HG02970 (cell line): ENCODE measurements around the gene SLC5A2.
"Not testable (repeated sequence)": the region's sequence is repeated elsewhere in the genome, so short reads cannot be mapped to it uniquely, and the experiment has no call there.

Source experiments
- ATAC-seq: cut with Tn5 transposase; IDR thresholded peaks from one replicate; pipeline ENCODE4 v1.9.1; 2021; ENCODE audit warnings: mild to moderate bottlenecking, moderate library complexity, moderate number of reproducible peaks; ENCODE audit not compliant: unreplicated experiment, low FRiP score

SLC5A2 gene

DNA sequence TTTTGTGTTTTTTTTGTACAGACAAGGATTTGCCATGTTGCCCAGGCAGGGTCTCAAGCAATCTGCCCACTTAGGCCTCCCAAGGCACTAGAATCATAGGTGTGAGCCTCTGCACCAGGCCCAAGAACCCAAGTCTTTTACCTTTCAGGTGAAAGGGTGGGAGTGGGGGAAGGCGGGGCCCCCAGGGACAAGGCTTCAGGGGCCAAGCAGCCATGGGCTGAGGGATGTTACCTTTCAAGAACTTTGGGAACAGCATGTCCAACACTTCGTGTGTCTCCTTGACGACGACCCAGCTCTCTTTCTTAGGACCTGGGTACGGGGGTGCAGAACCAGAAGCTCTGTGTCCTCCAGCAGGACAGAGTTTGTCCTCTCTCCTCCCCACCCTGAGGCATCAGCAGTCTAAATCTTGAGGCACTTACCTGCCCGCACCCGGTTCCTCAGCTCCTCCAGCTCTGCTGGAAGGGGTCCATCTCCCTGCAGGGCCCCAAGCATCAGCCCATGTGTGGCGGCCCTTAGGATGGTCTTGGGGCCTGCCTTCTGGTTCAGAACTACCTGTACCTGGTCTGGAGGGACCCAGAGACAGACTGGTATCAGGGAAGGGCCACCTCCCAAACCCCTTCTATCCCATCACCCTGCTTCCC is 9.0 kb downstream of the SLC5A2 start:
- no peak for ATAC-seq

DNA sequence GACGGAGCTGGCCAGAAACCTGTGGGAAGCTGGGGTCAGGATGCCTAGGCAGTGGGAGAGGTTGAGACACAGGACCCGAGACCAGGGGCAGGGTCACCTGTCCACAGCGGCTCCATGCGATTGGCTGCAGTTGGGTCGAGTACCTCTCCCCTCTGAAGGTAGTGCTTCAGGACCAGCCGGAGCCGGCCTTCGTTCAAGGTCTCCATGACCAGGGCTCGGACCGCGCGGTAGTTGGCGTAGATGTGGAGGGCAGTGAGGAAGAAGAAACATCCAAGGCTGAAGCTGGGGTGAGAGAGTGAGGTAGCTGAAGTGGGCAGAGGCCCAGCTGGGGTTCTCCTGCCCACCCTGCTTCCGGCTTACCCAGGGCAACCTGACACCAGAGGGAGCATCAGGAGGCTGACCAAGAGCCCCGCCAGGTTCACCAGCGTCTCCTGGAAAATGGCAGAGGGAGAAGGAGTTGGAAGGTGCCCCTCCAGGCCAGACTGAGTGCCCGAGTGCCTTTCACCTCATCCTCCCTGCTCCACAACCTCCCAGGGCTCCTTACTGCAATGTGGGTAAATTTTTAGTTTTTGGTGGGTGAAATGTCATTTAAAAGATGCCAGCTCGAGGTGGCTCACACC is 10.7 kb downstream of the SLC5A2 start:
- no peak for ATAC-seq

DNA sequence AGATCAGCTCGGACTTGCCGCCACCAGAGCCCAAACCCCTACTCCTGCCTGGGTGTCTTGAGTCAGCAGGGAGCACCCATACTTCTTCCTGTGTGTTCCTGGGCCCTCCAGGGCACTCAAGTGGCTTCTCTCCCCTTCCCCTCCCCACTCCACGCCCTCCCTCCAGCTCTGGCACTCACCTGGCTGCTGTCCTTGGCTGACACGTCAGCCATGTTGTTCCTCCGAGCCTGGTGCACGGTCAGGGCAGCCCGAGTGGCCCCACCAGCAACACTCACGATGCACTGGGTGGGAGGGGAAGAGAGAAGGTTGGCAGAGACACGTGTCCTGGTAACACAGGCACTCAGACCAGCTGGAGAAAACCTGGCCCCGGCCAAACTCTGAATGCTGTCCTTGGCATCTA is 13.7 kb downstream of the SLC5A2 start:
- ATAC-seq, result no peak

DNA sequence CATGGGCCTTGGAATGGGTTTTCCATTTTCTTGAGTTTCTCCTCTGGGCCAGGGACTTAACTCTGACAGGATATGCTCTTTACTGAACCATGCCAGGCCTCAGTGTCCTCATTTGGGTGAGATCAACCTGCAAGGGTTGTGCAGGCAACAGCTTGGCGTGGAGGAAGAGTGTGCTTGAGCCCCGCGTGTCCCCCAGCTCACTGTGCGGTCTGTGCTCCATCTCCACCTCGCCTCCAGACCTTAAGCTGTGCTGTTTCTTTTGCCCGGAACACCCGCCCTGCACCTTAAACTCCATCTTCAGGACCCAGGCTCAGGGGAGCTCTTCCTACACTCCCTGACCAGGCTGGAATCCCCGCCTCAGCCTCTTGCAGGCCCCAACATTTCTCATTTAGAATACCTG is 15.6 kb downstream of the SLC5A2 start:
- no peak for ATAC-seq

DNA sequence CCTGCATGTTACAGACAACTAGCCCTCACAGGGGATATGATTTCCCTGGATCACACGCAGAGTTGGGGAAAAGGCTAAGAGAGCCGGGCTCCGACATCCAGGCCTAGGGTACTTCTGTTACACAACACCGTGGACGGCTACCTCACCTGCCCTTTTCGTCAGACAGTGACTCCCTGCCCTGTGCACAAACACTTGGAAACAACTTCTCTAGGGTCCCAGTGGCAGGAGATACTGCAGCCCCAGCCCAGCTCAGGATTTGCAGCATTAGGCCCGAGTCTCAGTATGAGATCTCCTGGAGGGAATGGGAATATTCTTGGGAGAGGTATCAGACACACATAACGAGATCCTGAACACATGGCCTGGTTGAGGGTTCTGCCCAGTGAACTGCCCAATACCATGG is 17.0 kb downstream of the SLC5A2 start:
- ATAC-seq, result no peak

DNA sequence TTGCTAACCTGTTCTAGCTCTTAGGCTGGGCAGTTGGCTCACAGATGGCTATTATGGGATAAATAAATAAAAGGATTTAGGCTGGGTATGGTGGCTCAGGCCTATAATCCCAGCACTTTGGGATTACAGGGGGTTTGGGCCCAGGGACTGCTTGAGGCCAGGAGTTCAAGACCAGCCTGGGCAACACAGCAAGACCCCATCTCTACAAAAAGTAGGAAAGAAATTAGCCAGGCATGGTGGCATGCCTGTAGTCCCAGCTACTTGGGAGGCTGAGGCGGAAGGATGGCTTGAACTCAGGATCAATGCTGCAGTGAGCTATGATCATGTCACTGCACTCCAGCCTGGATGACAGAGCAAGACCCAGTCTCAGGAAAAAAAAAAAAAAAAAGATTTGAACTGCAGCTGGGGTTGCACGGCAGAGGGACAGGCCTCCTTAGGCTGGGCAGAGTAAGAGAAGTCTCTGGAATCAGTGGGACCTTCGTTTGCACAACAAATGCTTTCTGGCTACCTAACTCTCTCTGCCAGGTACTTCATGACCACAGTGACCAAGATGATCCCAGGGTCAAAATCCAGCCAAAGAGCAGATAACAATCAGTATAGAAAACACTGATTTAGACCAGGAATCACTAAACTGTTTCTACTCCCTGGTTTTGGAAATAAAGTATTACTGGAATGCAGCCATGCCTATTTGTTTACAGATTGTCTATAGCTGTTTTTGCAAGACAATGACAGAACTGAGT is 18.5 kb downstream of the SLC5A2 start:
- ATAC-seq, result no peak

DNA sequence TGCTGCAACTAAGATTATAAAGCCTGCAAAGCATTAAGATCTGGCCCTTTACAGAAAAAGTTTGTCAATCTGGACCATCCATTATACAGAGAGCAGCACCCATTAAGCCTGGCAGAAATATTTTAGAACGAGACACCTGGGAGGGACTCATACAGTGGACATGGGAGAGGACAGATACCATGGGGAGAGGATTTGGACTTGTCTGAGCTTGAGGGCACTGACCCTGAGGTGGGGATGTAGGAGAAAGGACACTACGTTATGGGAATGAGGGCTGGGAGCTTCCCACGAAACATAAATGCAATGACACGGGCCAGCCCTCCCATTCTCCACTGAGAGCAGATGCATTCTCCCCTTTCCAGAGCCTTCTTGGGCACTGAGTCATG is 19.0 kb downstream of the SLC5A2 start:
- ATAC-seq, result no peak

DNA sequence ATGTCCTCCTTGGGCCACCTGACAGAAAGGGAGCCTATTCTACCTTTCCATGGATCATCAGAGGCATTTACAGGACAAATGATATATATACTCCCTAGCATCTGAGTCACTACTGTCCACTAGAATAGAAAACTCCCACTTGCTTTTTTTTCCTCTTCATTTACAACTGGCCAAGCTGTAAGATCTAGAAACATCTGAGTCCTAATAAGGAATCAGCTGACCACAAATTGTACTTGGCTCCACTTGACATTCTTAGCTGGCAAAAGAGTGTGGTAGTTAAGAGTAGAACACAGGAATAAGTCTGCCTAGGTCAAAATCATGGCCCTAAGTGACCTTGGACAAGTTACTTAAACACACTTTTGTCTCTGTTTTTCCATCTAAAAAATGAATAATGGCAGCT is 20.1 kb downstream of the SLC5A2 start:
- ATAC-seq, result no peak

DNA sequence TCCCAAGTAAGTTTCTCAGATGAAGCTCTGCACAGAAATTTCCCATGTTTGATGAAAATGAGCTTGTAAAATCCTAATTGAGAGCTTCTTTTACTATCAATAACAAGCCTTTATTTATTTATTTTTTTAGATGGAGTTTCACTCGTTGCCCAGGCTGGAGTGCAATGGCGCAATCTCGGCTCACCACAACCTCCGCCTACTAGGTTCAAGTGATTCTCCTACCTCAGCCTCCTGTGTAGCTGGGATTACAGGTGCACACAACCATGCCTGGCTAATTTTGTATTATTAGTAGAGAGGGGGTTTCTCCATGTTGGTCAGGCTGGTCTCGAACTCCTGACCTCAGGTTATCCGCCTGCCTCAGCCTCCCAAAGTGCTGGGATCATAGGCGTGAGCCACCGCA is 20.6 kb downstream of the SLC5A2 start:
- ATAC-seq, result not testable (repeated sequence)

DNA sequence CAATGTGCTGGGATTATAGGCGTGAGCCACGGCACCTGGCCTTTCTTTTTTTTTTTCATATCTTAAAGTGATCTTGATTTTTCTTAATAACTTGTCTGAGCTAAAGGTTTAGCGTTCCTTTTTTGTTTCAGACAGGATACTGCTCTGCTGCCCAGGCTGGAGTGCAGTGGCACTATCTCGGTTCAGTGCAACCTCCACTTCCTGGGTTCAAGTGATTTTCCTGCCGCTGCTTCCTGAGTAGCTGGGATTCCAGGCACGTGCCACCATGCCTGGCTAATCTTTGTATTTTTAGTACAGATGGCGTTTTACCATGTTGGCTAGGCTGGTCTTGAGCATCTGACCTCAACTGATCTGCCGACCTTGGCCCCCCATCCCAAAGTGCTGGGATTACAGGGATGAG is 21.2 kb downstream of the SLC5A2 start:
- no peak for ATAC-seq

DNA sequence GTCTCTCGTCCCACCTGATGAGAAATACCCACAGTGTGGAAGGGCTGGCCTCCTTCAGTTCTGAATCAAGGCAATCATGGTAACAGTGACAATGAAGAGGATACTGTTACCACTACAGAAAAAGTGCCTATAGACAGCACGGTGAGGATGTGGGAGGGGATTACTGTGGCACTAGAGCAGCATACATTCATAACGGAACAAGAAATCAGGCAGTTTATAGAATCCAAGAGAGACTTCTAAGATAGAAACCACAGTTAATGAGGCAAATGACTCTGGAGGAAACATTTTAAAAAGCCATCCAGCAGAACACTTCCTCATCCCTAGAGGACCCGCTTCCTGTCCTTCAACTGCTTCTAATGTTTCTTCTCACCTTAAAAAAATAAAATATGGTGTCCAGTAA is 22.6 kb downstream of the SLC5A2 start:
- ATAC-seq, result no peak

DNA sequence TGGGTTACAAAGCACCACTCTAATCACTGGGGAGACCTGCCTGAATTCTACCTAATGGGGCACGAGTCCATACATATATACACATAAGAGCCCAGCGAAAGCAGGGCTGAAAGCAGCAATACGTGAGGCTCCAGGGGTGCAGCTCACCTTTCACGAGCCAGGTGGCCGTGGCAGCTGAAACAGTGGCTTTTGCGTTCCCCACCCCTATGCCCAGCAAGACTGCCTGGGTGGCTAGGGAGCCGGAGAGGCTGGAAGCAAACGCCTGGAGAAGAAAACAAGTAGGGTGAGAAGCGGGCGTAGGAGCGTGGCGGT is 24.6 kb downstream of the SLC5A2 start:
- peak; percentile 7 for ATAC-seq

DNA sequence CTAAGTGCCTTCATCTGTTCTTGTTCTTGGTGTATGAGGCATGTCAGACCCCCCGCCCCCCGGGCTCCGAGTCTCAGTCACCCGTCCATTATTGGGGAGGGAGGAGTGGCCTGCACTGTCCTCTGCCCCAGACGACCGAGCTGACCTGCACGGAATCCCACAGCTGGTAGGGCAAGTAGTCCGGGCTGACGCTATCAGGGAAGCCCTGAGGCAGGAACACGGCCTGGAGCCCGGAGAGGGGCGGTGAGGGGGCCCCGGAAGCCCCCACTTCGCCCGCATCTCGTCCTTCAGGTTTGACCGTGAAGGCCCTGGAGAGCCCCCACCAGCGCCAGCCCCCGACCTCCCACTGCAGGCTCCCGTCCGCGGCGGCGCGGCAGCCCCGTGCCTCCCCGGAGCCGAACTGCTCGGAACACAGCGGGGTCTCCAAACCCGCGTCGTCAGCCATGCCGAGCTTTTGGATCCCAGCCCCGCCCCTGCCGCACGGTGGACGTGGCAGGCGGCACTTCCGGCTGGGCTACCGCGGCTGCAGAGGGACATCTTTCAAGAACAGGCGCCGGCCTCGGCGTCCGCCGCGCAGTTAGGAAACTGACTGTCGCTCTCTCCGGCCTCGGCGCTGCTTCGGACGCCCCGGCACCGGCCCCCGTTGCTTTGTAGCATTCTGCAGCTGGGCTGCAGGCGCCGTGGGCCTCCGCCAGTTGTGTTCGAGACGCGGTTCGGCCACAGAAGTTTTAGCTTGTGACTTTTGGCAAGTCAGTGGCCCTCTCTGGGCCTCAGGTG is 25.2 kb downstream of the SLC5A2 start, which contains the start of gene RUSF1:
Gene RUSF1 (minus strand): TSS at position 463 of the 777 bp plus-strand sequence. CDS start 18 bp downstream, at position 445.
- ATAC-seq, result peak; percentile 86

DNA sequence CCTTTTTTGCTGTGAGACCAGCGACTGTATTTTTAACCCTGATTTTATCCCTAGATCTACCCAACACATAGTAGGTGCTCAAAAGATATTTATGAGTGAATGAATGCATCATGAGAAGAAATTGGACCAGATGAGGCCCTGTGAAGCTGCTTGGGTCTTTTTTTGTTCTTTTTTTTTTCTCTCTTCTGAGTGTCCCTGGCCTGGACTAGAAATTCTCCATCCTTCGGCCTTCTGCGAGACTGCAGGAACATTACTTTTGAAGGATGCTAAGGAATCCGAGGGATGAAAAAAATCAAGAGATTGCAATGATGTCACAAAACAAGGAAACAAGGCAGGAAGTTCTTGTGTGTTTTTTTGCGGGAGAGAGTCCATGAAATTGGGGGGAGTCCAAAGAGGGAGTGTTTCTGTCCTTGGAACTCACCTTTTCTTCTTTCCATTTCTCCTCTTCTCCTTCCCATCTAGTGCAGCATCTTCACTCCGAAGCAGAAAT is 25.8 kb downstream of the SLC5A2 start:
- no peak for ATAC-seq

DNA sequence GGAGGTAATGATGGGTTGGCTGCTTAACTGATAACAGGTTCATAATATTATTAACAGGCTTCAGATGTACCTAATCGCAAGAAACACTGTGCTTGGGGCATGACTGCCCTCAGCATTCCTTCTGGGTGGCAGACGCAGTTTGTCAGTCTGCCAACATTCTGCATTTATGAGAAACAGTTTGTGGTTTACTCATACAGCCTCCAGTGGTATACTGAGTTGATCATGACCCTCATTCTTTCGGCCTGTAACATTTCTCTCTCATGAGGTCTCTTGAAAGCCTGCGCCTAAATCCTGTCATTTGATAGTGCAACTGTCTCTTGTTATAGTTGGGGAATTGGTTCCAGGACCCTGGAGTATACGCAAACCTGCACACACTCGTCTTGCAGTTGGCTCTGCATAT is 30.2 kb downstream of the SLC5A2 start:
- ATAC-seq, result no peak

DNA sequence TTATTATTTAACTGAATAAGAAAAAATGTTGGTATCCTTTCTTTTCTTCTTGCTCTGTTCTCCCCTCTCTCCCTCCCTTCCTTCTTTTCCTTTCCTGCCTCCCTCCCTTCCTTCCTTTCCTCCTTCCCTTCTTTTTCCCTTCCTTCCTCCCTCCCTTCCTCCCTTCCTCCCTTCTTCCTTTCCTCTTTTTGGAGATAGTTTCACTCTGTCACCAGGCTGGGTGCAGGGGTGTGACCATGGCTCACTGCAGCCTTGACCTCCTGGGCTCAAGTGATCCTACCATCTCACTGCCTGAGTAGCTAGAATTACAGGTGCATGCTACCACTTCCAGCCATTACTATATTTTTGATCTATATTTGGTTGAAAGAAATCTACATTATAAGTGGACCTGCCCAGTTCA is 31.0 kb downstream of the SLC5A2 start:
- ATAC-seq, result no peak

DNA sequence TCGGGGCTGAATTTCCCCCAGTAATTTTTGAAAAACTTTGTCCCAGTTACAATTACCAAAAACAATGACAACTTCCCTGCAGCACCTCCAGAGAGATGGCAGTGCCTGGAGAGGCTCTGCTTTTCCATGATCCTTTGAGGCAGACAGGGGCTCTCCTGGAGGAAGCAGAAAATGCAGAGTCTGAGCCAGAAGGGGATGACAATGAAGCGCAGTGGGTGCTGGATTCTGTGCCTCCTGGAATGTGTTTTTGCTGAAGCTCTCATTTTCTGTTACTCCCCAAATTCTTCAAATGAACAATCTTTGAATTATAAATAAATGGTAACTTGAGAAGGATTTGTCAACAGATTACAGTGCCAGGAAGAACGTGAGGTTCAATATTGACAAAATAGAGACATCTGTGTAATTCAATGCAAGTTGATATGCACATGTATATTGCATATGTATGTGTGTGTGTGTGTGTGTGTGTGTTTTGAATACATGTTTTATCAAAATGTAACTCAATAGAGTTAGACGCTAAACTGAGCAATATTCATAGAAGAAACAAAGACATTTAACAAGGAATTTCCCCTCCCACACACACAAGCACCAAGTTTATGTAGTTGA is 35.0 kb downstream of the SLC5A2 start:
- ATAC-seq, result no peak

DNA sequence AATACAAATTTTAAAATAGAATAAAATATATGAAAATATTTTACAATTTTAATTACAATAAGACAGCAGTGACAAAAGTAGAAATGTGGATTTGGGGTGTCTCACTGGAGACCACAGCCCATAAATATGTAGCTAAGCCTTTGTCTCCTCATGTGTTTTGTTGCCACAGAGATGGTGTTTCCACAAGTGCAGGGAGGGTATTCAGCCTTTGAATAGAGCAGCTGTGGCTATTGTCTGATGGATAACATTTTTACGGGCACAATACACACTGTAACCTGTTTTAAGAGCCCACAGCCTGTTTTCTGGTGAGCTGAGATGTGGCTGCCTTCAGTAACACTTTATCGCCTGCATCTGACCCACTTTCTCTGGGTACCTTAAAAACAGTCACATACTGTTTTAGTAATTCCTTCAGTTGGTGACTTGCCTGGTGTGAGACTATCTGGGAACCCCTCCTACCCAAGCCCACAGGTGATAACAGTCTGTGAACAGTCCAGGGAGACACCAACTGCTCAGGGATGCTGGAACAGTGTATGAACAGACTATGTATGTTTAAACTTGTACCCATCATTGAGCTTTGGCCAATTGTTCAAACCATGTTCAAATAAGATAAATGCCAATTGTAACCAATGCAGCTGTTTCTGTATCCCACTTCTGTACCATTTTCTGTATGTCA is 37.0 kb downstream of the SLC5A2 start:
- no peak for ATAC-seq

DNA sequence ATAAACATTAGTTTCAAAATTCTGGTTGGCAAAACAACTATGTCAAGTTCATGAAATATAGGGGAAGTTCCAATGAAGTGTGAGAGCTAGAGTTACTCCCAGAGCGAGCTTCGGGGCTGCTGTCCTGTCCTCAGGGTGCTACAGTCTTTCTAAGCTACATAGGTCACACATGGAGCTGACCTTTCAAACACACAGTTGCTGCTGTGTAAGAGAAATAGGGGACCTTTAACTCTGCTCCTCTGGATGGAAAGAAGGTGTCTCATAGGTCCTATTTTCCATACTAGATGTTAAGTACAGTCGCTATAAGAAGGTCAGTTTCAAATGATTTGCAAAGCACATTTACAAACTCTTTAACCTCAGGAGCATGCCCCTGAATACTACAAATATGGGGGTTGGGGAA is 38.4 kb downstream of the SLC5A2 start:
- ATAC-seq, result no peak

DNA sequence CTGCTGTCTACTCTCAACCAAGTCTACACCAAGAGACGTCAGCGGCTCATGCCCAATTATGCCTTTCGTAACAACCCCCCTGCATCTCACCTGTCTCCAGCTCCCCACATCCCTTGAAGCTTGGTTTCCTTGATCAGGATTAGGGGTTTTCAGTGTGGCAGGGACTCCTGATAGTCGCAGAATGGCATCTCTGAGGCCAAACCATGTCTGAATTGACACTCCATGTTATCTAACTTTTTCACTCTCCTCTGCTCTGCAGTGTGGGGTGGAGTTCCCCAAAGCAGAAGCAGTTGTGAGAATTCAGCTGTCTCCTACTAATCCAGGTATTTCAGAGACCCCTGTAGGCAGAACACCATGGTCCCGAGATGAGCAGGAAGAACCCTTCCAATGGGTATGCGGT is 39.1 kb downstream of the SLC5A2 start:
- ATAC-seq, result no peak
